HFF-Myc (cell line): ENCODE measurements around the gene BRPF3.

Experiments
- DNase-seq: peaks from one replicate; pipeline ENCODE4 v3.0.0-alpha.2; 2011; ENCODE audit warnings: low read depth; ENCODE audit errors: extremely low read depth
- H3K4me3 ChIP-seq: replicated peaks from 2 replicates; pipeline ENCODE4 v1.5.1; 2011; ENCODE audit warnings: low read depth, mild to moderate bottlenecking, control low read depth, low read length
- TF ChIP-seq, protein P1 (sequence below): IDR thresholded peaks from 2 replicates; pipeline ENCODE4 v1.5.1; 2012; ENCODE audit warnings: mild to moderate bottlenecking, low read depth, low read length, control low read depth; ENCODE audit errors: missing control alignments

BRPF3 gene

DNA sequence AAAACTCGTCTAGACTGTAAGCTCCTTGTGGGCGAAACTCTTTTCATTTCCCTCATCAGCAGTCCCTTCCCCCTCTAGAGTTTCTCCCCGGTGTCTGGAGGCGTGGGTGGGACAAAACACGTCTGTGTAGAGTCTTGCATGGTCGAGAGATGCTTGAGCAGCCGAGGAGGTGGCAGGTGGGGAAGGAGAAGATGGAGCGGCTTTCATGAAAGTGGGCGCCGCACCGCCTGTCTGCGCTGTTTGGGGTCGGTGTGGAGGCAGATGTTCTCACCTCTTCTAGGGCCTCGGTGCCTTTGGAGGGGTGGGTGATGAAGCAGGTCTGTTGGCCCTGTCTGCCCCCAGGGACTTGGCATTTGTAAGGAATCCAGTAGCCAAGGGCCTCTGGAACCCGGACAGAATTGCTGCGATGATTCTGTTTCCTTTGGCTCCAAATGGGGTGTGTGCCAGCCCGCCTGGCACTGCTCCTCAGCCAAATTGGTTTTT lies 1.2 kb downstream of the BRPF3 start:
- peak overlapping the region; percentile 52 for H3K4me3 ChIP-seq
- DNase-seq, result no peak
- TF ChIP-seq, protein P1, sequence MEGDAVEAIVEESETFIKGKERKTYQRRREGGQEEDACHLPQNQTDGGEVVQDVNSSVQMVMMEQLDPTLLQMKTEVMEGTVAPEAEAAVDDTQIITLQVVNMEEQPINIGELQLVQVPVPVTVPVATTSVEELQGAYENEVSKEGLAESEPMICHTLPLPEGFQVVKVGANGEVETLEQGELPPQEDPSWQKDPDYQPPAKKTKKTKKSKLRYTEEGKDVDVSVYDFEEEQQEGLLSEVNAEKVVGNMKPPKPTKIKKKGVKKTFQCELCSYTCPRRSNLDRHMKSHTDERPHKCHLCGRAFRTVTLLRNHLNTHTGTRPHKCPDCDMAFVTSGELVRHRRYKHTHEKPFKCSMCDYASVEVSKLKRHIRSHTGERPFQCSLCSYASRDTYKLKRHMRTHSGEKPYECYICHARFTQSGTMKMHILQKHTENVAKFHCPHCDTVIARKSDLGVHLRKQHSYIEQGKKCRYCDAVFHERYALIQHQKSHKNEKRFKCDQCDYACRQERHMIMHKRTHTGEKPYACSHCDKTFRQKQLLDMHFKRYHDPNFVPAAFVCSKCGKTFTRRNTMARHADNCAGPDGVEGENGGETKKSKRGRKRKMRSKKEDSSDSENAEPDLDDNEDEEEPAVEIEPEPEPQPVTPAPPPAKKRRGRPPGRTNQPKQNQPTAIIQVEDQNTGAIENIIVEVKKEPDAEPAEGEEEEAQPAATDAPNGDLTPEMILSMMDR, result no peak

DNA sequence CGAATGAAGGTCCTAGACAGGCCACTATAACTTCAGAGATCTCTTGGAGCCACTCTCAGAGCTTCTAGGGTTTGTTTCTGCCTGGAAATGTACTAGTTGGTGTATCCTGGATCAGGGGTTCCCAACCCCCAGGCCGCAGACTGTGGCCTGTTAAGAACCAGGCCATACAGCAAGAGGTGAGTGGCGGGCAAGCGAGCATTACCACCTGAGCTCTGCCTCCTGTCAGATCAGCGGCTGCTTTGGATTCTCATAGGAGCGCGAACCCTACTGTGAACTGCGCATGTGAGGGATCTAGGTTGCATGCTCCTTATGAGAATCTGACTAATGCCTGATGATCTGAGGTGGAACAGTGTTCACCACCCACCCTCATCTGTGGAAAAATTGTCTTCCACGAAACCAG lies 2.4 kb downstream of the BRPF3 start:
- no peak overlapping the region for H3K4me3 ChIP-seq
- TF ChIP-seq, protein P1, result no peak
- DNase-seq, result no peak

DNA sequence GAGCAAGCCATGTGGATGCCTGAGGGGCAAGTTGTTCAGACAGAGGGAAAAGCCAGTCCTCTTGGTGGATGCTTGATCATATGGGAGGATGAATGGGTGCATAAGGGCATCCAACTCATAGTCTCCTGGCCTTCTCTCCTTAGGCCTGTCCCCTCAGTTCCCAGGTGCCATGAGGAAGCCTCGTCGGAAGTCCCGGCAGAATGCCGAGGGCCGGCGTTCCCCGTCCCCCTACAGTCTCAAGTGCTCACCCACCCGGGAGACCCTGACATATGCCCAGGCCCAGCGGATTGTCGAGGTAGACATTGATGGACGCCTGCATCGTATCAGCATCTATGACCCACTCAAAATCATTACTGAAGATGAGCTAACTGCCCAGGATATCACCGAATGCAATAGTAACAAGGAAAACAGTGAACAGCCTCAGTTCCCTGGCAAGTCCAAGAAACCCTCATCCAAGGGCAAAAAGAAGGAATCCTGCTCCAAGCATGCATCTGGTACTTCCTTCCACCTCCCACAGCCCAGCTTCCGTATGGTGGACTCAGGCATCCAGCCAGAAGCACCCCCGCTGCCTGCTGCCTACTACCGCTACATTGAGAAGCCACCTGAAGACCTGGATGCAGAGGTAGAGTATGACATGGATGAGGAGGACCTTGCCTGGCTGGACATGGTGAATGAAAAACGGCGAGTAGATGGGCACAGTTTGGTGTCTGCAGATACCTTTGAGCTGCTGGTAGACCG lies 3.8 kb downstream of the BRPF3 start:
- TF ChIP-seq, protein P1, result no peak
- no peak overlapping the region for H3K4me3 ChIP-seq
- DNase-seq, result no peak

DNA sequence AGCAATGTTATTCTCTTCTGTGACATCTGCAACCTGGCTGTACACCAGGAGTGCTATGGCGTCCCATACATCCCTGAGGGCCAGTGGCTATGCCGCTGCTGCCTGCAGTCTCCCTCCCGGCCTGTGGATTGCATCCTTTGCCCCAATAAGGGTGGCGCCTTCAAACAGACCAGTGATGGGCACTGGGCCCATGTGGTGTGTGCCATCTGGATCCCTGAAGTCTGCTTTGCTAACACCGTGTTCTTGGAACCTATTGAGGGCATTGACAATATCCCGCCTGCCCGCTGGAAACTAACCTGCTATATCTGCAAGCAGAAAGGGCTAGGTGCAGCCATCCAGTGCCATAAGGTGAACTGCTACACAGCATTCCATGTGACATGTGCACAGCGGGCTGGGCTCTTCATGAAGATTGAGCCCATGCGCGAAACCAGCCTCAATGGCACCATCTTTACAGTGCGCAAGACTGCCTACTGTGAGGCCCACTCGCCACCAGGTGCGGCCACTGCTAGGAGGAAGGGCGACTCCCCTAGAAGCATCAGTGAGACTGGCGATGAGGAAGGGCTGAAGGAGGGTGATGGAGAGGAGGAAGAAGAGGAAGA lies 4.6 kb downstream of the BRPF3 start:
- no peak overlapping the region for H3K4me3 ChIP-seq
- TF ChIP-seq, protein P1, result no peak
- no peak for DNase-seq

DNA sequence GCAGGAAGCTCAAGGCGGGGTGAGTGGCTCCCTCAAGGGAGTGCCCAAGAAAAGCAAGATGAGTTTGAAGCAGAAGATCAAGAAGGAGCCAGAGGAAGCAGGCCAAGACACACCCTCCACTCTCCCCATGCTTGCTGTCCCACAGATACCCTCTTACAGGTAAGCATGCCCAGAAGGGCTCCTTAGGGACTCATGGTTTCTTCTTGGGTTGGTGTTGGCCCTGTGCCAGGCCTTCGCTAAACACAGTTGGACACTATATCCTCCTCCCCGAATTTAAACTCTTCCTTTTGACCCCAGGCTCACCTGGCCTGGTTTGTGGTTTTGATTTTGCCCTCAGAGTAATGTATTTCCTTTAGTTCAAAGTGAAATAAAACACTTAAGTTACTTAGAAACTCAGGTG lies 5.1 kb downstream of the BRPF3 start:
- TF ChIP-seq, protein P1, result no peak
- no peak overlapping the region for H3K4me3 ChIP-seq
- no peak for DNase-seq

DNA sequence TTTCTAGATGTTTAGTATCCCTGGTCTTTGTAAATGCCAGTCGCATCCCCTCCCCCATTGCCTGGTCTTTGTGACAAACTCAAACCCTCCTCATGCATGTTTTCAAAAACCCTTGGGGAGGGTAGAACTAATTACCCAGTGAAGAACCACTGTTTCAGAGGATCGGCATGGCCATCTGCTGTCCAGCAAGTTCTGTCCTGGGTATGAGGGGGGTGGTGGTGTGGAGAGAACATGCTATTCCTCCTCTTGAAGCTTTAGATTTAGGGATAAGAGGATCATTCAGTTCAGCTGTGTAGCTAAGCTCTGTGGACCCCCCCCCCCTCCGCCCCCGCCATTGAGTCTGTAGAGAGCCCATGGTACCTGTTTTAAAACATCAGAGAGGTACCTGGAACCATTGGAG lies 5.6 kb downstream of the BRPF3 start:
- no peak overlapping the region for H3K4me3 ChIP-seq
- no peak for DNase-seq
- TF ChIP-seq, protein P1, result no peak
